HEK293 (cell line): ENCODE results near the gene PNPLA6.

Experiments used
- CTCF ChIP-seq: fragments of 450-650 bp; formaldehyde crosslinking; IDR thresholded peaks from 2 replicates; pipeline ENCODE4 v1.5.1; 2016; ENCODE audit warnings: missing biosample characterization, missing genetic modification characterization
- HOXA7 ChIP-seq: sonication (generic); formaldehyde crosslinking; IDR thresholded peaks from 2 replicates; pipeline ENCODE4 v1.8.1; 2022; ENCODE audit warnings: missing genetic modification reagents, borderline replicate concordance
- MZF1 ChIP-seq: fragments of 450-650 bp; formaldehyde crosslinking; IDR thresholded peaks from 2 replicates; pipeline ENCODE4 v1.5.1; 2017; ENCODE audit warnings: missing biosample characterization, missing genetic modification characterization, borderline replicate concordance
- ZNF24 ChIP-seq: fragments of 450-650 bp; formaldehyde crosslinking; IDR thresholded peaks from 2 replicates; pipeline ENCODE4 v1.5.1; 2016; ENCODE audit warnings: missing biosample characterization, missing genetic modification characterization

- no peak for TF ChIP-seq ZNF24
- no peak for TF ChIP-seq CTCF
- no peak for TF ChIP-seq HOXA7 (CRISPR knock-in tag)
- no peak for TF ChIP-seq MZF1 (tag by site-specific recombination)
These were observed 38.2 kb upstream of the PNPLA6 start for GRCh38 chr19:7497292-7497691.
